HL-60 (cell line): ENCODE results near the gene IDE.
A peak's percentile ranks its signal among the peaks of the same experiment; 100 is the strongest.

ENCODE experiments used
- DNase-seq, 2 experiments: peaks; one replicate each; pipeline ENCODE4 v3.0.0-alpha.2; 2010 to 2020; ENCODE audit warnings: low read depth in 1 of 2, low spot score in 1 of 2
- H3K27ac ChIP-seq: fragments of 250-450 bp; sonication (Bioruptor Pico); replicated peaks from 2 replicates; pipeline ENCODE4 v1.5.1; 2020; ENCODE audit warnings: mild to moderate bottlenecking, moderate library complexity
- H3K27me3 ChIP-seq: fragments of 250-450 bp; sonication (Bioruptor Pico); 2 replicates; pipeline ENCODE4 v1.5.1; 2021; ENCODE audit warnings: mild to moderate bottlenecking, moderate library complexity; ENCODE audit not compliant: insufficient read depth, poor library complexity, severe bottlenecking
- H3K4me3 ChIP-seq: replicated peaks from 2 replicates; pipeline ENCODE4 v1.5.1; 2011; ENCODE audit warnings: mild to moderate bottlenecking, control low read depth, low read length; ENCODE audit not compliant: insufficient read depth
- GABPA ChIP-seq: IDR thresholded peaks from 2 replicates; pipeline ENCODE4 v1.6.1; 2012; ENCODE audit warnings: low read depth
- POLR2AphosphoS5 ChIP-seq: IDR thresholded peaks from 2 replicates; pipeline ENCODE4 v1.6.1; 2012; ENCODE audit warnings: low read depth
- SPI1 ChIP-seq: IDR thresholded peaks from 2 replicates; pipeline ENCODE4 v1.6.1; 2012; ENCODE audit warnings: low read depth, mild to moderate bottlenecking, borderline replicate concordance
- TF ChIP-seq, protein P1 (sequence below): IDR thresholded peaks from 2 replicates; pipeline ENCODE4 v1.6.1; 2012; ENCODE audit warnings: low read depth; ENCODE audit not compliant: insufficient replicate concordance
- TF ChIP-seq, protein P2 (sequence below): IDR thresholded peaks from one replicate; pipeline ENCODE4 v1.5.1; 2011; ENCODE audit warnings: low read length, control low read depth, inconsistent platforms; ENCODE audit not compliant: insufficient read depth

The IDE gene

DNA sequence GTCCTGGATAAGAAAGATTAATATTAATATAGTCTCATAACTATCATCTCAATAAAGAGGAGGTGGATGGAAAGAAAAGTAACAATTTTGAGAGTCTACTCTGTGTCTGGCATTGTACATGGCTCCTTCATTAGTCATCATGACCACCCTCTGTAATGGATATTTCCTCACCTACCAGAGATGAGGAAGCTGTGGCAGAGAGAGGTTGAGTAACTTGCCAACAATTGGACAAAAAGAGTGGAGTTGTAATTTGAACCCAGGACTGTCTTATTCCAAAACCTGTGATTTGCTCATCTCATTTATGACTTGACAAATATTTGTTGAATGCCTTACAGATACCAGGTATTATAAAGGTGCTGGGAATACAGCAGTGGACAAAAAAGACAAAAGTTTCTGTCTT is 2.1 kb upstream of the IDE start:
- TF ChIP-seq POLR2AphosphoS5: no peak
- TF ChIP-seq, protein P1, sequence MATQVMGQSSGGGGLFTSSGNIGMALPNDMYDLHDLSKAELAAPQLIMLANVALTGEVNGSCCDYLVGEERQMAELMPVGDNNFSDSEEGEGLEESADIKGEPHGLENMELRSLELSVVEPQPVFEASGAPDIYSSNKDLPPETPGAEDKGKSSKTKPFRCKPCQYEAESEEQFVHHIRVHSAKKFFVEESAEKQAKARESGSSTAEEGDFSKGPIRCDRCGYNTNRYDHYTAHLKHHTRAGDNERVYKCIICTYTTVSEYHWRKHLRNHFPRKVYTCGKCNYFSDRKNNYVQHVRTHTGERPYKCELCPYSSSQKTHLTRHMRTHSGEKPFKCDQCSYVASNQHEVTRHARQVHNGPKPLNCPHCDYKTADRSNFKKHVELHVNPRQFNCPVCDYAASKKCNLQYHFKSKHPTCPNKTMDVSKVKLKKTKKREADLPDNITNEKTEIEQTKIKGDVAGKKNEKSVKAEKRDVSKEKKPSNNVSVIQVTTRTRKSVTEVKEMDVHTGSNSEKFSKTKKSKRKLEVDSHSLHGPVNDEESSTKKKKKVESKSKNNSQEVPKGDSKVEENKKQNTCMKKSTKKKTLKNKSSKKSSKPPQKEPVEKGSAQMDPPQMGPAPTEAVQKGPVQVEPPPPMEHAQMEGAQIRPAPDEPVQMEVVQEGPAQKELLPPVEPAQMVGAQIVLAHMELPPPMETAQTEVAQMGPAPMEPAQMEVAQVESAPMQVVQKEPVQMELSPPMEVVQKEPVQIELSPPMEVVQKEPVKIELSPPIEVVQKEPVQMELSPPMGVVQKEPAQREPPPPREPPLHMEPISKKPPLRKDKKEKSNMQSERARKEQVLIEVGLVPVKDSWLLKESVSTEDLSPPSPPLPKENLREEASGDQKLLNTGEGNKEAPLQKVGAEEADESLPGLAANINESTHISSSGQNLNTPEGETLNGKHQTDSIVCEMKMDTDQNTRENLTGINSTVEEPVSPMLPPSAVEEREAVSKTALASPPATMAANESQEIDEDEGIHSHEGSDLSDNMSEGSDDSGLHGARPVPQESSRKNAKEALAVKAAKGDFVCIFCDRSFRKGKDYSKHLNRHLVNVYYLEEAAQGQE: no peak
- 0 out of 2 replicates have a peak, but pooled peaks have one; percentile 16 for TF ChIP-seq SPI1
- Histone ChIP-seq H3K27me3 (no peaks in the 10 kb centered on the region), H3K4me3 (no peak overlapping the region), H3K27ac (peak overlapping the region; percentile 24; the same call in 1 of the 2 replicates)
- DNase-seq: peak; percentile 81

DNA sequence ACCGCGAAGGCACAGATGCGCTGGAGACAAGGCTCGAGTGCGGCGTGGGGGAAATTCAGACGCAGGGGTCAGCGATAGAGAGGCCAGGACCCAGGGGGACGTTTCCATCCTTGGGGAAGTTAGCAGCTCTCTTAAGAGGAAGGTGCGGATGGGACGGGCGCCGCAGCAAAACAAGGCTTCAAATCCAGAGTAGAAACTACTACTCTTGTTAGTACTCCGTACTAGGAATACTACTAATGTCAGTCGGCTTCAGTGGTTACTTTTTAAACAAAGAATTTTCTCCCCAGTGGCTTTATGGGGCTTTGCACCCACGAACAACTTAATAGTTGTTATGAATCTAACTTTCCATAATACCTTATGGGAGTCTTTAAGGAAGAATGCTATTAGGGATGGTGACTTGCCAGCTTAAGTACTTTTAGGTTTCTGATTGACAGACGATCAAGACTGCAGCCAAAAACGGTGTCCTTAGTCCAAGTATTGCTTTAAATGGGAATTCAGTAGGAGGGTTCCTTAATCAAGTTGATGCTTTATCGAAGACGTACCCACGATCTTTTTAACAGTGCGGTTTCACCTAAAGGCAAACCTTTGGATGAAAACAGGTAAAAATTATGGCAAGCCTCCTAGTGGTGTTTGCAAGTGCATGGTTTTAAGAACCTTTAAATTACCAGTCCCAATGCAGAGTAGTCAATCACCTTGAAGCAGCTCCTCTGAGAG is 812 bp upstream of the IDE start:
- no peaks in the 10 kb centered on the region for H3K27me3 ChIP-seq
- H3K27ac ChIP-seq: peak overlapping the region; percentile 92
- peak overlapping the region; percentile 94 for H3K4me3 ChIP-seq
- DNase-seq: peak in 1 of 2 experiments; percentile 7
- TF ChIP-seq GABPA (no peak), SPI1 (no peak), POLR2AphosphoS5 (no peak)
- TF ChIP-seq, protein P2, sequence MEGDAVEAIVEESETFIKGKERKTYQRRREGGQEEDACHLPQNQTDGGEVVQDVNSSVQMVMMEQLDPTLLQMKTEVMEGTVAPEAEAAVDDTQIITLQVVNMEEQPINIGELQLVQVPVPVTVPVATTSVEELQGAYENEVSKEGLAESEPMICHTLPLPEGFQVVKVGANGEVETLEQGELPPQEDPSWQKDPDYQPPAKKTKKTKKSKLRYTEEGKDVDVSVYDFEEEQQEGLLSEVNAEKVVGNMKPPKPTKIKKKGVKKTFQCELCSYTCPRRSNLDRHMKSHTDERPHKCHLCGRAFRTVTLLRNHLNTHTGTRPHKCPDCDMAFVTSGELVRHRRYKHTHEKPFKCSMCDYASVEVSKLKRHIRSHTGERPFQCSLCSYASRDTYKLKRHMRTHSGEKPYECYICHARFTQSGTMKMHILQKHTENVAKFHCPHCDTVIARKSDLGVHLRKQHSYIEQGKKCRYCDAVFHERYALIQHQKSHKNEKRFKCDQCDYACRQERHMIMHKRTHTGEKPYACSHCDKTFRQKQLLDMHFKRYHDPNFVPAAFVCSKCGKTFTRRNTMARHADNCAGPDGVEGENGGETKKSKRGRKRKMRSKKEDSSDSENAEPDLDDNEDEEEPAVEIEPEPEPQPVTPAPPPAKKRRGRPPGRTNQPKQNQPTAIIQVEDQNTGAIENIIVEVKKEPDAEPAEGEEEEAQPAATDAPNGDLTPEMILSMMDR: no peak
- TF ChIP-seq, protein P1: no peak

DNA sequence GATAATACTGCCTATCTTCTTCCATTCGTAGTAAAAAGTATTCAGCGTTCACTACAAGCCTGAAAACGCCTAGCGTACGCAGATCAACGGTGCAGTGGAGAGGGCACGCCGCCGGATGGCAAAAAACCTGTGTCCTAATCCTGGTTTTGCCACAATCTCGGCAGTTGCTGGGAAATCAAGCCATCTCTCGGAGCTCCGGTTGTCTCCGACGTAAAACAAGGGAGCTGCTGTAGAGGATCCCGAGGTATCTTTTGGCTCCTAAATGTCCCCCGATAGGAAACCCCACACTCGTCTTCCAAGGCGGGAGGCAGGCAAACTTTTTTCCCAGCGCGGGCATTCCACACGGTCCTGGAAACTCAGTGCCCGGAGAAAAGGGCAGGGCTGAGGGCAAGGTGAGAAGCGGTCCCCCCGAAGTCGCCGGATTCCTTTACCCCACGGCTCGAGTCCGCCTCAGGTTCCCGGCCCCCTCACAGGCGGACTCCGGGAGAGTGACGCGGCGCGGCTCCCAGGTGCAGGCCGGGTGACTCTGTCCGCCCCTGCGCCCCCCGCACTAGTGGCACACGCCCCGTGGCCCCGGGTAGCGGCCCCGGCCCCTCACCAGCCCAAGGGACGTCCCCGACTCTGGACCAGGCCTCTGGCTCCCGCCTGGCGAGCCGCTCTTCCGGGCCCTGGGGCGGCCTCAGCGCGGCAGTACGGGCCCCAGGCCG is 649 bp downstream of the IDE start:
- Histone ChIP-seq H3K27ac (peak overlapping the region; percentile 92), H3K27me3 (no peaks in the 10 kb centered on the region), H3K4me3 (peak overlapping the region; percentile 94)
- TF ChIP-seq, protein P2: no peak
- no peak for TF ChIP-seq POLR2AphosphoS5
- TF ChIP-seq, protein P1: no peak
- no peak for TF ChIP-seq GABPA
- TF ChIP-seq SPI1: no peak
- peak in 1 of 2 experiments; percentile 49 for DNase-seq
